Epithelial cell of proximal tubule (primary cell): ENCODE measurements around the gene VWCE. TPM values are rescaled to one million over a fixed set of nuclear protein-coding genes. Genes with fewer than 3 reads are reported as not detected.
"Not testable (repeated sequence)": the region's sequence is repeated elsewhere in the genome, so short reads cannot be mapped to it uniquely, and the experiment has no call there.

Experiments used
- DNase-seq: peaks from one replicate; pipeline ENCODE4 v3.0.0-alpha.2; 2011; ENCODE audit warnings: low read depth
- H3K4me3 ChIP-seq: 2 replicates; pipeline ENCODE4 v1.5.1; 2011; ENCODE audit warnings: low read depth, mild to moderate bottlenecking, low read length
- CTCF ChIP-seq: conservative IDR thresholded peaks from 2 replicates; pipeline ENCODE4 v1.5.1; 2012; ENCODE audit warnings: low read depth, mild to moderate bottlenecking, low read length
- total RNA-seq: library from RNA; depleted of rRNA; stranded (reverse); fragments of >200 nt; gene quantifications from 2 replicates; pipeline ENCODE4 v1.2.3, GENCODE V29; 2015

VWCE gene
- total RNA-seq, 1 donor from 2014 or later = 3.5 TPM

DNA sequence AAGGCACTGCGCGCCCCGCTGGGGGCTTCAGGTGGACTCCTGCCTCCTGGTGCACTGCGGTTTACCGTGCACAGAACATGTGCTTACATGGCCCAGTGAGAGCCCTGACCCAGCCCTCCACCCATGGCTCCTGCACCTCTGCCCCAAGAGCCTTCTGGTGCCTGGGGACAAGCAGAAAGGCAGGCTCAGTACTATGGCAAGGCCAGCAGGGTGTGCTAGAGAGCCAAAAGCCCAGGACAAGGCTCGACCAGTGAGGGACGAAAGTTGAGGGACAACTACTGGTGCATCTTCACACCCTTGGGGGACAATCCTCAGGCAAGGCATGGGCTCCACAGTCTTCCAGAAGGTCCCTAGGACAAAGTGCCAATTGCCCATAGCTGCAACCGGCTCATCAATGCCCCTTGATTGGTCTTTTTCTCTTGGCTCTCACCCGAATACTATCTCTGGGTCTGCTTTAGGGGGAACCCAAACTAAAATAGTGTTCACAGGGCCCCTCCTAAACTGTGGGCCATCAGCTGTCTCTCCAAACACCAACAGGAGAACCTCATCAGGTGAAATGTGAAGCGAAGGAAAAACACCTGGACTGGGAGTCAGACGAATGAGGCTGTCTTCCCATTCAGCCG is 40.6 kb downstream of the VWCE start:
- no peak overlapping the region for H3K4me3 ChIP-seq
- DNase-seq = no peak
- peak; percentile 84 for TF ChIP-seq CTCF

DNA sequence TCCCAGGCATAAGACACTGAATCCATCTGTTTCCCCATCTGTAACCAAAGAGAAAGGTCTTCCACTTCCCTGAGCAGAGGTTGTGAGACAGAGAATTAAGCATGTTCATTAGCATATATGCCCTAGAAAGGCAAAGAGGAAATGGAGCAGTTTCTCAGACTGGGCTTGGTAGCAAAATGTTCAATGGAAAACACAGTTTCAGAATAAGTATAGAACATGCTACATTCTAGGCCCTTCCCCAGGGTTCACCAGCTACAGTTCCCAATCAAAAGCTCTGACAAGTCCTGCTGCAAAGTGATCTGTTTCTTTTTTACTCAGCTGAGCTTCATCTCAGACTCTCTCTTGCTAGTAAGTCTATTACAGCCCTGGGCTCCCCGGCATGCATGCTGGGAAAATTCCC is 42.8 kb downstream of the VWCE start:
- DNase-seq, H3K4me3 ChIP-seq: not testable (repeated sequence)

GRCh38 chr11:61250796-61251765 is 44.0 kb downstream of the VWCE start:
- H3K4me3 ChIP-seq, DNase-seq: not testable (repeated sequence)

GRCh38 chr11:61249201-61249600 is 45.9 kb downstream of the VWCE start:
- H3K4me3 ChIP-seq, DNase-seq: not testable (repeated sequence)

DNA sequence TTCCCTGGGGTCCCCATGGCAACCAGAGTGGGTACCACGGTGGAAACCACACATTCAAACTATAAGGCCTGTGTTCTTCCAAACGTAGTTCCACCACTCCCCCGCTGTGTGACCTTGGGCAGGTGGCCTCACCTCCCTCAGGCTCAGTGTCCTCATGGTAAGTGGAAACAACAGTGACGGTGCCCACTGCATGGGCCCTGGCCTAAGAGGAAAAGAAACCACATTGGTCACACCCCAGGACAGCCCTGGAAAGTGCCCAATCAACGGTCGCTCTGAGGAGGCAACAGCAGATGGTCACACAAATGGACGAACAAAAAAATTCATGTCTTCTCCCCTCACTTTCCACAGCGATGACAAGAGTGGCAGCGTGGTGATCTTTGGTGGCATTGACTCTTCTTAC is 47.0 kb downstream of the VWCE start:
- not testable (repeated sequence) for H3K4me3 ChIP-seq, DNase-seq

DNA sequence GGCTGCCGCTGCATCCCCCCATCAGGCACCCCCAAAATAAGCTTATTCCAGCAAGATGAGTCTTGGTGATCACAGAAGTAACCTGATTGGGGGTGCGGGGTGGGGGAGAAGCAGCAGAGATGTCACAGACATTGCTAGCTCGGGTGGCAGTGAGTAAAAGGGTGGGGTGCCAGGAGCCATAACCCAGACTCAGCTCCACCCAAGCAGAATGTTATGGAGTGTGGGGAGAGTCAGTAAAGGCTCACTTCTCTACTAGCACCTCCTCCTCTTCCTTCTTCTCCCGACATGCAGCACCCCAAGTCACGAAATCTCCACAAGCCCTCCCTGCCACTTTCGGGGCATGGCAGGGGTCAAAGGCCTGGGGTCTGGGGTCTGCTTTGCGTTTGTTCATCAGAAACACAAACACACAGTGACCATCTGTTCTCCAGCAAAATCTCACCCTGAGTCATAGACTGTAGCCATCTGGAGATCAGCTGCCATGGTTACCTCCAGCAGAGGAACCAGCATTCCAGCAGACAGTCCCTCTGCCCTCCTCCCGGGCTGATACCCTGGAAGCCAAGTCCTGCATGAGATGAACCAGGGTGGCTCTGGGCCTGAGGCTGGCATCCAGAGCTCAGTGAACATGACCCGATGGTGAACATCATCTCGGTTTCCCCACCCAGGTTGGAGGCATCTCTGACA is 49.7 kb downstream of the VWCE start:
- not testable (repeated sequence) for H3K4me3 ChIP-seq, DNase-seq

GRCh38 chr11:61241526-61241925 is 53.6 kb downstream of the VWCE start:
- not testable (repeated sequence) for DNase-seq, H3K4me3 ChIP-seq

DNA sequence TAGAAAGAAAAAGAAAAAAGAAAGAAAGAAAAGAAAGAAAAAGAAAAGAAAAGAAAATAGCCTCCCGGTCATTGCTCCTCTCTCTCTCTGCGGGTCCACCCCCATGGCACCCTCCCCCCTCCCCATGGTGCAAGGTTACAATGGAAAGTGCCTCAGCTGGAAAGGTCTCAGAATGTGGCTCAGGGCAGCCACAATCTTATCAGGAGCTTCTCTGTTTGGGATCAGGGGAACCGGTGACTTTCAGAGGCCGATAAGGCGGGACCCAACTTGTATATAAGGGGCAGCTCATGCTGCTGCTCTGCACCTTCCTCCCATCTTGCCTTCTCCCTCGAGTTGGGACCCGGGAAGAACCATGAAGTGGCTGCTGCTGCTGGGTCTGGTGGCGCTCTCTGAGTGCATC is 54.2 kb downstream of the VWCE start, which contains the start of gene PGA5:
Gene PGA5, plus strand, starts transcription at position 301 of the 400 bp plus-strand sequence. Its CDS starts 52 bp downstream, at position 353.
- not testable (repeated sequence) for H3K4me3 ChIP-seq, DNase-seq

GRCh38 chr11:61240288-61240687 is 54.8 kb downstream of the VWCE start:
- not testable (repeated sequence) for DNase-seq, H3K4me3 ChIP-seq

- DNase-seq, H3K4me3 ChIP-seq: not testable (repeated sequence)
Observed at GRCh38 chr11:61237130-61237529, 58.0 kb downstream of the VWCE start.

DNA sequence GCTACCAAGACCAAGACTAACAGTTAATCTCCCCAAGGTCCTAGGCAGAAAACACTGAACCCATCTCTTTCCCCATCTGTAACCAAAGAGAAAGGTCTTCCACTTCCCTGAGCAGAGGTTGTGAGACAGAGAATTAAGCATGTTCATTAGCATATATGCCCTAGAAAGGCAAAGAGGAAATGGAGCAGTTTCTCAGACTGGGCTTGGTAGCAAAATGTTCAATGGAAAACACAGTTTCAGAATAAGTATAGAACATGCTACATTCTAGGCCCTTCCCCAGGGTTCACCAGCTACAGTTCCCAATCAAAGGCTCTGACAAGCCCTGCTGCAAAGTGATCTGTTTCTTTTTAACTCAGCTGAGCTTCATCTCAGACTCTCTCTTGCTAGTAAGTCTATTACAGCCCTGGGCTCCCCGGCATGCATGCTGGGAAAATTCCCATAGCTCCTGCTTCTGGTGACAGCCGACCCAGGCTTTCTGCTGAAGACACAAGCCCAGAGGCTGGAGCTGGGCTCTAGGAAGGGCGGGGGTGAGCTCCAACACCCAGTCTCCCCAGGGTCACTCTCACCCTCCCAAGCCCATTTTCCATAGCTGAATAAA is 62.5 kb downstream of the VWCE start:
- not testable (repeated sequence) for DNase-seq, H3K4me3 ChIP-seq

DNA sequence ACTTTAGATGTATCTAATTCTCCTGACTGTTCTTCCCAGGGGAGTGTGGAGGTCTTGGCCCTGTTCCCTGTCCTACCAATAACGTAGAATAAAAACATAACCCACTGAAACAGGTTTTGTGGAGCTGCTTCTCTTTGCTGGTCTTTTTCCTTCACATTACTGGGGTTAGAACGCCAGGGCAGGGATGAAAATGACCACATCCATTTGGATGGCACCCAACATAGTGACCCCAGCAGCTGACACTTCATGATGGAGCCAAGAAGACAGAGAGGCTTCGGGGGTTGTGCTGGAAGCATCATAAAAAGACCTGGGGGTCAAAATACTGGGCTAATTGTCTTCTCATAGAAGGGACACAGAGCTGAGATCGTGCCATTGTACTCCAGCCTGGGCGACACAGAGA is 63.5 kb downstream of the VWCE start:
- not testable (repeated sequence) for DNase-seq, H3K4me3 ChIP-seq

DNA sequence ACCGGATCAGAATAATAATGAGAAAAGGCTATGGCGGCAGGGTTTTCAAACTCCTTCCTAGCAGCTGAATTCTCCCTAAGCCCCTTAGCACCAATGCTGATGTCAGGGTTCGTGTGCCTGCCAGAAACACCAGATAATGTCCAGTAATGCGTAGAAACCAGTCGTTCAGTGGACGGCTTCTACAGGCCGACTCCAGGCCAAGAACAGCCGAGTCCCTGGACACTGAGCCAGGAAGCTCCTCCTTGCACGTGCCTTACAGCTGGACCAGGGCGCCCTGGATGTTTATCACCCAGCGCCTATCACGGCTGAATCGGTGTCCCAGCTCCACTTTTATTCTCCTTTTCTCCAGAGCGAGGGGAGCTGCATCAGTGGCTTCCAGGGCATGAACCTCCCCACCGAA is 64.1 kb downstream of the VWCE start:
- not testable (repeated sequence) for H3K4me3 ChIP-seq, DNase-seq

GRCh38 chr11:61229458-61229857 is 65.7 kb downstream of the VWCE start:
- DNase-seq, H3K4me3 ChIP-seq: not testable (repeated sequence)

- not testable (repeated sequence) for DNase-seq, H3K4me3 ChIP-seq
Observed at GRCh38 chr11:61226457-61227137, 68.5 kb downstream of the VWCE start.

DNA sequence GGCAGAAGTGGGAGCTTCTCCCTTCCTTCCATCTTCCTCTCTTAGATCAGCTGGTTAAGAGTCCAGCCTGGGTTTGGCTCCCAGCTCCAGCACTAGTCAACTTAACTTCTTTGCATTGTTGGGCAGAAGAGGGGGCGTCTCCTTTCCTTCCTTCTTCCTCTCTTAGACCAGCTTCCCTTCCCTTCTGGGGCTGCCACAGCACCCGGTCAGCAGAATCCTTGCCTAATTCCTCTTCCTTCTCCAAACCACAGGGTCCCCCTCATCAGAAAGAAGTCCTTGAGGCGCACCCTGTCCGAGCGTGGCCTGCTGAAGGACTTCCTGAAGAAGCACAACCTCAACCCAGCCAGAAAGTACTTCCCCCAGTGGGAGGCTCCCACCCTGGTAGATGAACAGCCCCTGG is 72.4 kb downstream of the VWCE start:
- H3K4me3 ChIP-seq, DNase-seq: not testable (repeated sequence)

DNA sequence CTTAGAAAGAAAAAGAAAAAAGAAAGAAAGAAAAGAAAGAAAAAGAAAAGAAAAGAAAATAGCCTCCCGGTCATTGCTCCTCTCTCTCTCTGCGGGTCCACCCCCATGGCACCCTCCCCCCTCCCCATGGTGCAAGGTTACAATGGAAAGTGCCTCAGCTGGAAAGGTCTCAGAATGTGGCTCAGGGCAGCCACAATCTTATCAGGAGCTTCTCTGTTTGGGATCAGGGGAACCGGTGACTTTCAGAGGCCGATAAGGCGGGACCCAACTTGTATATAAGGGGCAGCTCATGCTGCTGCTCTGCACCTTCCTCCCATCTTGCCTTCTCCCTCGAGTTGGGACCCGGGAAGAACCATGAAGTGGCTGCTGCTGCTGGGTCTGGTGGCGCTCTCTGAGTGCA is 73.1 kb downstream of the VWCE start, which contains the start of gene PGA4:
Gene PGA4, plus strand, starts transcription at position 301 of the 400 bp plus-strand sequence. Its CDS starts 54 bp downstream, at position 355.
- not testable (repeated sequence) for H3K4me3 ChIP-seq, DNase-seq
